Muscle layer of colon (tissue), 2 donors: Measurements from ENCODE around the gene PCDHB6.
"Not testable (repeated sequence)": the region's sequence is repeated elsewhere in the genome, so short reads cannot be mapped to it uniquely, and the experiment has no call there.

Experiments used
- H3K27ac ChIP-seq: one replicate; pipeline ENCODE4 v1.7.0; 2013; ENCODE audit warnings: low read depth, mild to moderate bottlenecking, low read length, moderate library complexity
- H3K27me3 ChIP-seq, 2 donors: one replicate each; pipeline ENCODE4 v1.7.0; 2013; ENCODE audit warnings: low read length in 2 of 2, mild to moderate bottlenecking in 2 of 2; ENCODE audit not compliant: insufficient read depth in 2 of 2, control insufficient read depth in 1 of 2
- H3K36me3 ChIP-seq: one replicate; pipeline ENCODE4 v1.7.0; 2013; ENCODE audit warnings: mild to moderate bottlenecking, low read length; ENCODE audit not compliant: insufficient read depth
- H3K4me1 ChIP-seq: one replicate; pipeline ENCODE4 v1.7.0; 2013; ENCODE audit warnings: mild to moderate bottlenecking, low read length; ENCODE audit not compliant: insufficient read depth
- H3K4me3 ChIP-seq, 2 donors: one replicate each; pipeline ENCODE4 v1.7.0; 2013; ENCODE audit warnings: low read length in 2 of 2, low read depth in 1 of 2, mild to moderate bottlenecking in 1 of 2, moderate library complexity in 1 of 2
- H3K9ac ChIP-seq: one replicate; pipeline ENCODE4 v1.7.0; 2013; ENCODE audit warnings: low read length
- H3K9me3 ChIP-seq: one replicate; pipeline ENCODE4 v1.7.0; 2013; ENCODE audit warnings: mild to moderate bottlenecking, low read length
- donor health status: abdominal sarcoma.
- donor health status: Adenocarcinoma of cecum.

Gene PCDHB6

GRCh38 chr5:141135030-141135717, 14.7 kb upstream of the PCDHB6 start, which contains the start of gene PCDHB5:
TSS of gene PCDHB5 (plus strand) at chr5:141135206. CDS start at chr5:141135435, 229 bp downstream.
- no peak within 1 kb of the TSS for H3K9ac ChIP-seq
- H3K27ac ChIP-seq: no peak within 1 kb of the TSS
- H3K4me3 ChIP-seq: peak within 1 kb of the TSS; percentile 11 to 36
- no peaks in the 10 kb centered on the region for H3K36me3 ChIP-seq
- peaks cover 21% of the 10 kb centered on the region for H3K9me3 ChIP-seq
- no peaks in the 10 kb centered on the region for H3K4me1 ChIP-seq
- H3K27me3 ChIP-seq: no peaks in the 10 kb centered on the region

DNA sequence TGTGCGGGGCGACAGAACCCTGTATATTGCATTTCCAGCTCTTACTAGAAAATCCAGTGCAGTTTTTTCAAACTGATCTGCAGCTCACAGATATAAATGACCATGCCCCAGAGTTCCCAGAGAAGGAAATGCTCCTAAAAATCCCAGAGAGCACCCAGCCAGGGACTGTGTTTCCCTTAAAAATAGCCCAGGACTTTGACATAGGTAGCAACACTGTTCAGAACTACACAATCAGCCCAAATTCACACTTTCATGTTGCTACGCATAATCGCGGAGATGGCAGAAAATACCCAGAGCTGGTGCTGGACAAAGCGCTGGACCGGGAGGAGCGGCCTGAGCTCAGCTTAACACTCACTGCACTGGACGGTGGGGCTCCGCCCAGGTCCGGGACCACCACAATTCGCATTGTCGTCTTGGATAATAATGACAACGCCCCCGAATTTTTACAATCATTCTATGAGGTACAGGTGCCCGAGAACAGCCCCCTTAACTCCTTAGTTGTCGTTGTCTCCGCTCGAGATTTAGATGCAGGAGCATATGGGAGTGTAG, 14.1 kb upstream of the PCDHB6 start:
- H3K4me1 ChIP-seq: no peaks in the 10 kb centered on the region
- H3K27me3 ChIP-seq: no peaks in the 10 kb centered on the region
- peak overlapping the region; percentile 11 to 36 for H3K4me3 ChIP-seq
- no peak overlapping the region for H3K27ac ChIP-seq
- no peaks in the 10 kb centered on the region for H3K36me3 ChIP-seq
- H3K9ac ChIP-seq: no peak overlapping the region
- peaks cover 21% of the 10 kb centered on the region for H3K9me3 ChIP-seq

DNA sequence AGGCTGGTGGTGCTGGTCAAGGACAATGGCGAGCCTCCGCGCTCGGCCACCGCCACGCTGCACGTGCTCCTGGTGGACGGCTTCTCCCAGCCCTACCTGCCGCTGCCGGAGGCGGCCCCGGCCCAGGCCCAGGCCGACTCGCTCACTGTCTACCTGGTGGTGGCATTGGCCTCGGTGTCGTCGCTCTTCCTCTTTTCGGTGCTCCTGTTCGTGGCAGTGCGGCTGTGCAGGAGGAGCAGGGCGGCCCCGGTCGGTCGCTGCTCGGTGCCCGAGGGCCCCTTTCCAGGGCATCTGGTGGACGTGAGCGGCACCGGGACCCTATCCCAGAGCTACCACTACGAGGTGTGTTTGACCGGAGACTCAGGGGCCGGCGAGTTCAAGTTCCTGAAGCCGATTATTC, 12.5 kb upstream of the PCDHB6 start:
- not testable (repeated sequence) for H3K36me3 ChIP-seq, H3K9ac ChIP-seq, H3K4me1 ChIP-seq, H3K4me3 ChIP-seq, H3K27me3 ChIP-seq, H3K27ac ChIP-seq
- H3K9me3 ChIP-seq: peaks cover 21% of the 10 kb centered on the region

- H3K27ac ChIP-seq: no peak overlapping the region
- H3K36me3 ChIP-seq: no peaks in the 10 kb centered on the region
- H3K9ac ChIP-seq: no peak overlapping the region
- no peaks in the 10 kb centered on the region for H3K27me3 ChIP-seq
- peaks cover 26% of the 10 kb centered on the region for H3K9me3 ChIP-seq
- no peaks in the 10 kb centered on the region for H3K4me1 ChIP-seq
- peak overlapping the region in 1 of 2 donors; percentile 52 for H3K4me3 ChIP-seq
These were observed 551 bp downstream of the PCDHB6 start for GRCh38 chr5:141150224-141150992.

- peak overlapping the region in 1 of 2 donors; percentile 23 for H3K4me3 ChIP-seq
- H3K9me3 ChIP-seq: peaks cover 26% of the 10 kb centered on the region
- no peaks in the 10 kb centered on the region for H3K36me3 ChIP-seq
- H3K9ac ChIP-seq: no peak overlapping the region
- H3K4me1 ChIP-seq: no peaks in the 10 kb centered on the region
- no peak overlapping the region for H3K27ac ChIP-seq
- H3K27me3 ChIP-seq: no peaks in the 10 kb centered on the region
These were observed 1.1 kb downstream of the PCDHB6 start for GRCh38 chr5:141150993-141151325.

- H3K27me3 ChIP-seq, H3K36me3 ChIP-seq, H3K27ac ChIP-seq, H3K4me3 ChIP-seq, H3K4me1 ChIP-seq, H3K9ac ChIP-seq: not testable (repeated sequence)
- peaks cover 28% of the 10 kb centered on the region for H3K9me3 ChIP-seq
These were observed 1.8 kb downstream of the PCDHB6 start for GRCh38 chr5:141151632-141152031.

GRCh38 chr5:141152096-141152495, 2.2 kb downstream of the PCDHB6 start:
- not testable (repeated sequence) for H3K4me3 ChIP-seq, H3K27me3 ChIP-seq, H3K36me3 ChIP-seq, H3K4me1 ChIP-seq, H3K9ac ChIP-seq, H3K27ac ChIP-seq
- H3K9me3 ChIP-seq: peaks cover 32% of the 10 kb centered on the region

- H3K4me3 ChIP-seq: no peak overlapping the region
- H3K9me3 ChIP-seq: peaks cover 27% of the 10 kb centered on the region
- H3K9ac ChIP-seq: no peak overlapping the region
- H3K36me3 ChIP-seq: no peaks in the 10 kb centered on the region
- H3K27ac ChIP-seq: no peak overlapping the region
- H3K27me3 ChIP-seq: no peaks in the 10 kb centered on the region
- no peaks in the 10 kb centered on the region for H3K4me1 ChIP-seq
These were observed 5.9 kb downstream of the PCDHB6 start for GRCh38 chr5:141155540-141156374.

DNA sequence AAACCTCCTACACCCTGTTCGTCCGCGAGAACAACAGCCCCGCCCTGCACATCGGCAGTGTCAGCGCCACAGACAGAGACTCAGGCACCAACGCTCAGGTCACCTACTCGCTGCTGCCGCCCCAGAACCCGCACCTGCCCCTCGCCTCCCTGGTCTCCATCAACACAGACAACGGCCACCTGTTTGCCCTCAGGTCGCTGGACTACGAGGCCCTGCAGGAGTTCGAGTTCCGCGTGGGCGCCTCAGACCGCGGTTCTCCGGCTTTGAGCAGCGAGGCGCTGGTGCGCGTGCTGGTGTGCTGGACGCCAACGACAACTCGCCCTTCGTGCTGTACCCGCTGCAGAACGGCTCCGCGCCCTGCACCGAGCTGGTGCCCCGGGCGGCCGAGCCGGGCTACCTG, 7.5 kb downstream of the PCDHB6 start:
- H3K27ac ChIP-seq, H3K4me1 ChIP-seq, H3K27me3 ChIP-seq, H3K36me3 ChIP-seq, H3K9ac ChIP-seq, H3K4me3 ChIP-seq: not testable (repeated sequence)
- peaks cover 19% of the 10 kb centered on the region for H3K9me3 ChIP-seq

DNA sequence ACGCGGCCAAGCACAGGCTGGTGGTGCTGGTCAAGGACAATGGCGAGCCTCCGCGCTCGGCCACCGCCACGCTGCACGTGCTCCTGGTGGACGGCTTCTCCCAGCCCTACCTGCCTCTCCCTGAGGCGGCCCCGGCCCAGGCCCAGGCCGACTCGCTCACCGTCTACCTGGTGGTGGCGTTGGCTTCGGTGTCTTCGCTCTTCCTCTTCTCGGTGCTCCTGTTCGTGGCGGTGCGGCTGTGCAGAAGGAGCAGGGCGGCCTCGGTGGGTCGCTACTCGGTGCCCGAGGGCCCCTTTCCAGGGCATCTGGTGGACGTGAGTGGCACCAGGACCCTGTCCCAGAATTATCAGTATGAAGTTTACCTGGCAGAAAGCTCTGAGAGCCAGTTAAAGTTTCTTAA, 8.0 kb downstream of the PCDHB6 start:
- H3K9me3 ChIP-seq: peaks cover 19% of the 10 kb centered on the region
- H3K4me3 ChIP-seq, H3K36me3 ChIP-seq, H3K27me3 ChIP-seq, H3K9ac ChIP-seq, H3K27ac ChIP-seq, H3K4me1 ChIP-seq: not testable (repeated sequence)
